ENCODE measurements around the gene NR3C2.
"Not testable (repeated sequence)": the region's sequence is repeated elsewhere in the genome, so short reads cannot be mapped to it uniquely, and the experiment has no call there.

The NR3C2 gene

DNA sequence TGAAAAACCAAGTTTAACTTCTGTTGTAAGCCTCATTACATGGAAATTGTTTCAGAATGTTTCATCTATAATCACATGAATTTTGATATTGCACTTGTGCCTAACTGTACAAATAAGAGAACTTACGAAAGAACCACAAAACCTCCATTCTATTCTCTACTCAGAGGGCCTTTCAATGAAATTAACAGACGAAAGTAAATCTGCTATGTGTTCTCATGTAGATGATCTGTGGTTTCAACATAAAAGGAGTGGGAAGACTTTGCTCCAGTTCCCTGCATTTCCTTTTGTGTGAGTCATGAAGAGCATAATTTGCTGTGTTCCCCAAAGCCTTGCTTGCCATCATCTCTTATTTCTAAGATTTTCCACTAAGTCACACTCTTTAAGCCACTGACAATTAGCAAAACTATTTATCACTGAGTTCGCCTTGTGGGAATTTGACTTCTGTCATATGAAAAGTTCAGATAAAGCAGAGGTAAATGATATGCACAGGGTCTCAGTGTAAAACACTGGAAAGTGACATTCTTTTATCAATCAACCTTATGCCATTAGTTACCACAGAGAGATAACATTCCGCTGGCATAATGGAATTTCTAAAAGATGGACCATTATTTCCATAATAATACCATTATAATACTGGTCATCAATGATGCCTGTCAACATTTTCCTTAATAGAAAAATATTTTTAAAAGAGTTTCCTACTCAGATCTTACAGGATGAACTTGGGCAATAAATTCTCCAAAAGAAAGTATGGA lies 329.8 kb downstream of the NR3C2 start:
- no peak for DNase-seq (ENCODE audit: low spot score)

DNA sequence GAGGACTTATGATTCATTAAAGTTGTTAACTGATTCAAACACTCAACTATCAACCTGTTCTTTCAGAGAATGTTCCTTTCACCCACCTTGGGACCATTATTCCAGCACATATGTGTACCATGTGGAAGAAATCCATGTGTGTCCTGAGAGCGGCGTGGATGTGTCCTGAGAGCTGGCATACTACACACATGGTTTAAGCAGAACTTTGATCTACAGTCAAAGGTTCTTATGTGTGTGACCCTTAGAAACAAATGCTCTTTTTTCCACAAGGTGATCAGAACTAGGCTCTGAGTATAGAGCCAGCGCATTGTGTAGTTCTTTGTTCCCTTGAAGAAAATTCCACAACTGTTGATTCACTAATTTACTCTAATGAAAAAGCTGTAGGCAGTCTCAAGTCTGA lies 332.0 kb downstream of the NR3C2 start:
- no peak for DNase-seq (ENCODE audit: low spot score)

DNA sequence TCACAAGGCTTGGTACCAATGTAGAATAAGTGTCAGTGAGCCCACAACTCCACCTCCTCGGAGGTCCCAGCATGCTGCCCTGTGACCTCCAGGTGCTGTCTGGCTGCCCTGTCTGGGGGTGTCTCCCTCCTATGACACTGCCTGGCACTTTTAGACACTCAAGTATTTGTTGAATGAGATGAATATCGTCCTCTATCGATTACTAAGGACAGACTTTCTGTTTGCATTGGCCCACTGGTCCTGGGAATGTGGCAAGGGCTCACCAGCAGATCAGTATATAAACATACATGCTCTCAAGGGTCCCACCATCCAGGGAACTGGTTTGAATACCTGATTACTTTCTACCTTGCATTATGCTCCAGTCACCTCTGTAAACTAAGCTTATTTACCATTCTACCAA lies 333.0 kb downstream of the NR3C2 start:
- no peak for DNase-seq (ENCODE audit: low spot score)

DNA sequence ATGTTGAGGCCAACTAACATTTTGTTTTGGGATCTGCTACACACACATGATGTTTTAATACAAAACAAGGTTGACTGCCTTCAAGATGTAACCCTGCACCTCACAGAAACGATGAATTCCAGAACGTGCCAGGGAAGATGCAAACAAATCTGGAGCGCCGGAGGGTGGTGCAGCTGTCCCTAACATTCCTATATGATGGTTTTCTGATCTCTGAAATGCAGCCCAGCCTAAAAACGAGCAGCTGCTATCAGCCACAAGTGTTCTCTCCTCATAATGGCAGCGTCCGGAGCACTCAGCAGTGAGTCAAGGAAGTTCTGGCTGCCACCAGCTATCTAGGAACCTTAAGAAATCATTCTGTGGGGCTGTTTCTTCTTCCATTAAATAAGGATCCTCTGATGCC lies 333.4 kb downstream of the NR3C2 start:
- DNase-seq (ENCODE audit: low spot score) = no peak

DNA sequence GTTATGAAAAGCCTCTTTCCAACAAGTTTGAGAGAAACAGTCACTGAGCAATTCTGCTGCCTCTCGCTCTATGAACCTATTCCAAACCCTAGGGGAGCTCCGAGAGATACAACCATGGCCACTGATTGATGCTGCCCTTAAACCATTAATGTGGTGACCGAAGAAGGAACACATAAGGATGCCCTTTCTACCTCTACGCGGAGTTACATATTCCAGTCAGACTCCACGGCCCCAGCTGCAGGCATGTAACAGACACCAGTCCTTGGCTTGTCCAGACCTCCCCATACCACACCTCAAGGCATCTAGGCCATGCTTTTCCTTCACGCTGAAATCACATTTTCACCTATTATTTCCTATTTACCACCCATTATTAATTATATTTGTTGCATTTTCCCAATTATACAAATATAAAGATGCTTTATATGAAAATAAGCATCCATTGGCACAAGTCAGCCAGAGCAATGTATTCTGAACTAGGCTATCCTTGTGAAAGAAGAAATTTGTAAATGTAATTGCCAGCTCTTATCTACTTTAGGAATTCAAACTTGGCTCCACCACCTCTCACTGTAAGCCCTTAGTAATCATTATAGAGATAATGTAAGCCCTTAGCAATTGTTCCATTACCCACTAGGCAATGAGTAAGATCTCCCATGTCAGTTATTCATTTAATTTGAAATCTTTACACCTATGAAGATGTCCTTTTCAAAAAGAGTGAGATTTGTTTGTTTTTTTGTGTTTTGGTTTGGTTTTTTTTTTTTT lies 338.4 kb downstream of the NR3C2 start:
- no peak for DNase-seq (ENCODE audit: low spot score)

DNA sequence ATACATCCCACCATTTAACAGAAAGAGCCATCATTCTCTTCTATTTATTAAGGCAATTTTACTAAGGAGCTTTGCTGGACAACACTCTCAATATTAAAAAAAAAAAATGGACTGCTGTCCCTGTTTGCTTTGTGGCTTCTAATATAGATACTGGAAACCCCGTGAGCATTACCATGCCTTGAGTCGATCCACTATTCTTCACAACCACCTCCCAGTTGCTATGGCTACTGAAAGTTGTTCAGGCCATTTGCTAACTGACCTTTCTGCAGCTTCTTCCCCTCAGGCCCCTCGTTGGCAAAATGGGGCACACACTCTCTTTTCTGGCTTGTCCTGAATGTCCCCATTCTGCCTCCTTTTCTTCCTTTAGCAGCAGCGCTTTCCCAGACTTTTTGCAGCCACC lies 340.4 kb downstream of the NR3C2 start:
- no peak for DNase-seq (ENCODE audit: low spot score)

DNA sequence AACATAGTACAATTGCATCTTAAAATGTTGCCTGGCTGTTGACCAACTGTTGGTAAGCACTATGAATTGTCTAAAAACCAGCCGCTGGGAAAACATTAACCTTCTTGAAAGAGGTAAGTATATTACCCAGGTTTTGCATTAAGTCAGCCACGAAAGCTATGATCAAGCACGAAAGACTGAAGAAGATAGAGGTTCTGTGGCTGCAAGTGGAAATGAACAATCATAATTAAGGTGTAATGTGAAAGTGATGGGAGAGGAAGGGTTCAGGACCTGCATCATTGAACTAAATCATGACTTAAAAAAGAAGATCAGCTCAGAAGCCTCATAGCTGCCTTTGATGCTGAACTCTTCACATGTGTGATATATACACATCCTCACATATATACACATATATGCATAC lies 341.0 kb downstream of the NR3C2 start:
- no peak for DNase-seq (ENCODE audit: low spot score)

DNA sequence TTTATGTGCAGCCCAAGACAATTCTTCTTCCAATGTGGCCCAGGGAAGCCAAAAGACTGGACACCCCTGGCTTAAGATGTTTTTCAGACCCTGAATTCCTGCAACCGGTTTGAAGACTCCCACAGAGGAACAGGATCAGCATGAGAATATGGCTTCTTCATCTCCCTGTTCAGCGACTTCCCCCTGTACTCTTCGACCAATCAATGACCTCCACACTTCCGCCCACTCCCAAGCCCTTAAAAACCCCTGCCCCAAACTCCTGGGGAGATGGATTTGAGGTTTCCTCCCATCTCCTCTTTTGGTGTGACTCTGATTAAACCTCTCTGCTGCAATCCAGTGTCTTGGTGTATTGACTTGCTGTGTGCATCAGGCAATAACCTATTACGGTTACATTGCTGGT lies 344.4 kb downstream of the NR3C2 start:
- DNase-seq (ENCODE audit: low spot score) = no peak

DNA sequence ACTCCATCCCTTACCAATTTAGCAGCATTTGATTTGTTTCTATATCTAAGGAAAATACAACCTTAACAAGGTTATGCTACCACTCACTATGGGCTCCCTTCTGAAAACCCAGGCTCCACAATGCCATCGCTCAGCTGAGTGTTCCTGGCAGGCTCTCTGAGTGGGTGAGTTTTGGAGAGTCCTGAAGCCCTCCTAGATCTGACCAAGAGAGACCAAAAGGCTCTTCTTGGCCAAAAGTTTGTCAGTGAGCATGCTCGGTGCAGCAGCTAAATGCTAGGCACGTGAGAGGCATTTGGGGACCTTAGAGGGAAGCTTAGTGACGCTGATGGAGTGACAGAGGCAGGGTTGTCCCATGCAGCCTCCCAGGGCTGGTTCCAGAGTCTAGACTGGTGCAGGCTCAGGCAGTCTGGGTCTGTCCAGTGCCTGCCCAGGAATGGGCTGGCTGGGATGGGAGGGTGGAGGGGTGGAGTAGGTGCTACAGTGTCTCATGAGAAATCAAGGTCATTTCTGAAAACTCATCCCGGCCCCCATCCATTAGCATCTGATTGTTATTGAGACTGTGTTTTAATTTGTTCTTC lies 346.8 kb downstream of the NR3C2 start:
- DNase-seq (ENCODE audit: low spot score) = no peak

DNA sequence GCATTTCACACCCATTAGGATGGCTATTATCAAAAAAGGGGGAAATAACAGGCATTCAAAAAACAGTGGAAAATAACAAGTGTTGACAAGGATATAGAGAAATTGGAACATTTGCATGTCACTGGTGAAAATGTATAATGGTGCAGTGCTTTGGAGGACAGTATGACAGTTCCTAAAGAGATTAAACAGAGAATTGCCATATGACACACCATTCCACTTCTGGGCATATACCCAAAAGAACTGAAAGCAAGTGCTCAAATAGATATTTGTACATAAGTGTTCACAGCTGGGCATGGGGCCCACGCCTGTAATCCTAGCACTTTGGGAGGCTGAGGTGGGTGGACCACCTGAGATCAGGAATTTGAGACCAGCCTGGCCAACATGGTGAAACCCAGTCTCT lies 348.1 kb downstream of the NR3C2 start:
- no peak for DNase-seq (ENCODE audit: low spot score)

DNA sequence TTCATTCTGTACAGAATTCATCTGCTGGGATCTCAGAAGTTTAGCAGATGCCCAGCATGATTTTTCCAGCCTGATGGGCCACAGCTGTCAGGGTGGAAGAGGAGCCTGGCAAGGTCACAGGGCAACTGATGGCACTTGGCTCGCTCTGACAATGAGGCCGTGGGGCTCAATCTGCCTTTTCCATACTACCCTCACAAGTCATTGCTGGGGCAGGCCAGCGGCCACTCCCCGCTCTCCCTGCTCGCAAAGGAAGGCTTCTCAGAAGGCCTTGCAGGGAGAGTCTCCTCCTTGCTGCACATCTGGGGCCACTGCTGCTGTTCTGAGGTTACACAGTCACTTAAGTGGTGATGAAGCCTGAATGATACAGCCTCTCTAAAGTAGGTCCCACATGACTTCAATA lies 349.1 kb downstream of the NR3C2 start:
- no peak for DNase-seq (ENCODE audit: low spot score)

DNA sequence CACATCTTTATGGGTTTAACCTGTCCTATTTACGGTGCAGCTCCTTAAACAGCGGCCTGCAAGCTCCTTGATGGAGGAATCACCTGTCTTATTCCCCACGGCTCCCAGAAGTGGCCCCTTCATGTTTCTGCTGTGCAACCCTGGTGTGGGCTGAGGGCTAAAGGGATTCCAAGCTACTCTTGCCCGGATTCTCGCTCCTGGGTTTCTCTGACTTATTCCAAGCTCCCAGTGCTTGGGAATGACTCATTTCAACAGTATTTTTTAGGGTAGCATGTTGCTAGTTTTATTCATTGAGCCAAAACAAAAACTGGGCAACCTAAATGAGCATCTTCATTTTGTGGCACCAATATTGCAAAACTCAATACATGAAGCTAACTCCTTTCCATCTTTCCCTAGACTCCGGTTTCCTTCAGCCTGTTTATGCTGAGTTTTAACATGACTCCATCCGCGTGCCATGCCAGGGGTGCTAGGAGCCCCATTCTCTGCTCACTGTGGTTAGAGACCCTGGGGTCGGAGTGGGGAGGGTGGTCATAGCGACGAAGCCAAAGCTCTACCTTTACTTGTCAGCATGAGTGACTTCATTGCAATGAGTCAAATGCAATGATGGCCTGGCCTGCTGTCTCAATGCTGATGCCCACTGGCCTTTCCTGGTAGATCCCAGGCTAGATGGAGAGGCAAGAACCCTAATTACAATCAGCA lies 349.7 kb downstream of the NR3C2 start:
- no peak for DNase-seq (ENCODE audit: low spot score)

DNA sequence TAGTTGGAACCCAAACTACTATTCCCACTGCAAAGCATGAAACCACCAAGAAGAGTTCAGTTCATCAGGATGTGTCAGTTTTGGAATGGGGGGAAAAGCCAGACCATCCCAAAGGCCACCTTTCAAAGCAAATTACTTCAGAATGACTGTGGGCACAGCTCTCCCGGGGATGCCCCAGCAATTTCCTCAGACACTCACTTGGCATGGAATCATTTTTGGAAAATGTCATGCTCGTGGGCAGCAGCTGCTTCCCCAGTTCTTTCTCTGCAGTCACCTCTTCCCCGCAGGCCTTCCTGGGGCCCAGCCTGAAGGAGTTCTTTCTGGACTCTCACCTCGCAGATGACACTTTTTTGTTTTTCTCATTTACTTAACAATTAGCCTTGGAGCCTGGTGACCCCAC lies 350.3 kb downstream of the NR3C2 start:
- DNase-seq (ENCODE audit: low spot score) = no peak

DNA sequence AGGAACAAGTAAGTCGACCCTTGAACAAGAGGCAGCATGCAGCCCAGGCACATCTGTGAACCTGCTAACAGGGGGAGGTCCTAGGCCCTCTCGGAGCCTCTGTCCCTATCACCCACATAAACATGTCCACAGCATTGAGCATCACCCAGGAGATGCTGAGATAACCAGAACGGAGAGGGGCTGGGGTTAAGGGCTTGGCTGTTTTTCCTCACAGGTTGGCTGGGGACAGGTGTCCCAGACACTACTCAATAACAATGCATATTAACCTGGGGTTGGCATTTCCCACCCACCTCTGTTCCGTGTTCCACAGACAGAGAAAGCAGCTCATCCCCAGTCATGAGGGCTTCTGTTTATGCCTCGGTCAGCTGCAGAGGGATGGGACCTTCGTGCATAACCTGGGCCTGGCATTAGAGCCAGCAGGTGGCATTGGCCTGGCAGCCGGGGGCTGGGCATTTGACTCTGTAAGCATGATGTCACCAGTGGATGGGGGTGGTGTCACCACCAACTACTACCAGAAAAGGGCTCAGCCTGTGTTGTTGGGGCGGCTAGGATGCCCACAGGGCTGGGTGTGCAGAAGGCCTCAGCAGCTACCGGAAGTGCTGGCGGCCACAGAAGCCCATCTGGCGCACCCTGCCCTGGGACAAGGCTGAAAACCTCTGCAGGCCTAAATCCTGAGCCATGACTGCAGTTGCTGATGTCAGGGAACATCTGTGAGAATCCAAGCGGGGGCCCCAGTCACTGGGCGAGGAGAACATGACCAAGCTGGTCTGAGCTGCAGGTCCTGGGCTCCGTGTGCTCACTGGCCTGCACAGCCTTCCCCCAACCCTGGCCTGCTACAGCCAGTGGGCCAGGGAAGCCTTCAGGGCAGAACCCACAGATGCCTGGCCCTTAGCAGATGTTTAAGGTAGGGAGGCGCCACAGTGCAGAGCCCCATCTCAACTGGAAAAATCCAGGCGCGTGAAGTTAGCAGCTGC lies 351.4 kb downstream of the NR3C2 start:
- no peak for DNase-seq (ENCODE audit: low spot score)

DNA sequence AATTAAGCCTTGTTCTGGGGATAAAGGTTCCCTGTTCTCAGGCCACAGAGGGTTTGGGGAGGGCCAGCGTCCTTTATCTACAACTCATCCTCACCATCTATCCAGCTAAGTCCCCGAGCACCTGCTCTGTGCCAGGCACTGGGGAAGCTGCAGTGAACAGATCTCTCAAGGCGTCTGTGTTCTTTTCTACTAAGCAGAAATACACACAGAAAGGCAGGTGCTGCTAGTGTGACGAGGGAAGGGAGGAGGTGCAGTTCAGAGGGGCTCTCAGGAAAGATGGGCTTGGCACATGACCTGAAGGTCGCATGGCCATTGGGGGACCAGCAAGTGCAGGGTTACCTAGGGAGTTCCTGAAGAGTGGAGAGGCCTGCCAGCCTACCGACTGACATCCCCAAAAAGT lies 352.2 kb downstream of the NR3C2 start:
- DNase-seq (ENCODE audit: low spot score) = no peak

DNA sequence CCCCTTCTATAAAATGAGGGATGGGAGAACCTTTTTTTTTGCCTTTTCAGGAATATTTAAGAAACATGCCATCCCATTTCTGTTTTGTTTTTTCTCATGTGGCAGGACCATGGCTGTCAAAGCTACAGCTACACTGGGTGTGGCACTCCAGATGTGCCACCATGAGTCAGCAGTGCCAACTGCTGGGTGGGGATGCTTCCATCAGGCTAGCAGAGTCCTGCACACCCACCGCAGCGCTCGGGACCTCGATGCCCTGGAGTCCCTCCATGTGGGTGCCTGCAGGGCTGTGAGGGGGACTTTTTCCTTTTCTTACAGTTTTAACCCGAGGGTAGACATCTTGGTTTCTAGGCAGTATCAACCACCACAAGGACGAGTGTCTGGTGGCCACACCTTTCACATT lies 352.6 kb downstream of the NR3C2 start:
- DNase-seq (ENCODE audit: low spot score) = no peak

DNA sequence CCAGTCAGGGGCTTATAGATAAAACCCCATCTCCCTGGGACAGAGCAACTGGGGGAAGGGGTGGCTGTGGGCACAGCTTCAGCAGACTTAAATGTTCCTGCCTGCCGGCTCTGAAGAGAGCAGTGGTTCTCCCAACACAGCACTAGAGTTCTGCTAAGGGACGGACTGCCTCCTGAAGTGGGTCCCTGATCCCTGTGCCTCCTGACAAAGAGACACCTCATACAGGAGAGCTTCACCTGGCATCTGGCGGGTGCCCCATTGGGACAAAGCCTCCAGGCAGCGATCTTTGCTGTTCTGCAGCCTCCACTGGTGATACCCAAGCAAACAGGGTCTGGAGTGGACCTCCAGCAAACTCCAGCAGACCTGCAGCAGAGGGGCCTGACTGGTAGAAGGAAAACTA lies 359.1 kb downstream of the NR3C2 start:
- DNase-seq (ENCODE audit: low spot score) = not testable (repeated sequence)

DNA sequence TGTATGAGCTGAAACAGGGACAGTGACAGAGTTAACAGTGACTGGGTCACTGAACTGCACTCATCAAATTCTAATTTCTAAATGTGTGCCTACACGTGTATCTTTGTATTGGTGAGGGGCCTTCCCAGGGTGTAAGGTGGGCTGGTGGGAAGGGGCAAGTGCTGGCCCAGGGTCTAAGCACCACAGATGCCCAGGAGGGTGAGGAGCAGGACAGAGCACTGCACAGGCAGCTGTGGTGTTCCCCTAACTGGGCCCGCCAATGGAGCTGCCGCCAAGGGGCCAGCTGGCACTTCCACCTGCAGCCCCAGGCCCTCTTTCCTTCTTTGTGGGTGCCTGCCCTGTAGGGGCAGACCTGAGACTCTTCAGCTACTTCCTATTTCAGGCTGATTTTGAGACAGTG lies 360.5 kb downstream of the NR3C2 start:
- no peak for DNase-seq (ENCODE audit: low spot score)

DNA sequence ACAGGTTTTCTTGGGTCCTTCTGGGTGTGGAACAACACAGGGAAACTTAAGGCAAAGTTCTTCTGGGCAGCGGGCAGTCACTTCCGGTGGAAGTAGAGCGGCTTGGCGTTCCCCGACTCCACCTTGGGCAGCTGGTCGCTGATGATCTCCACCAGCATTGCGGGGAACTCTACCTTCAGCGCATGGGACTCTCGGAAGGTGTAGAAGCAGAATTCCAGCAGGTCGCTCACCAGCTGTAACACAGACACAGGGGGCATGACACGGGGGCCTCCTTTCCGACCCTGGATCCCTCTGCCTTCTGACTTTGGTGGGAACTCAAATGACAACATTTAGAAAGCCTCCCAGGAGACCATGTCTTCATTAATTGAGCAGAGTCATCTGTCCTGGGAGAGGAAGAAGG lies 360.9 kb downstream of the NR3C2 start:
- DNase-seq (ENCODE audit: low spot score) = no peak

DNA sequence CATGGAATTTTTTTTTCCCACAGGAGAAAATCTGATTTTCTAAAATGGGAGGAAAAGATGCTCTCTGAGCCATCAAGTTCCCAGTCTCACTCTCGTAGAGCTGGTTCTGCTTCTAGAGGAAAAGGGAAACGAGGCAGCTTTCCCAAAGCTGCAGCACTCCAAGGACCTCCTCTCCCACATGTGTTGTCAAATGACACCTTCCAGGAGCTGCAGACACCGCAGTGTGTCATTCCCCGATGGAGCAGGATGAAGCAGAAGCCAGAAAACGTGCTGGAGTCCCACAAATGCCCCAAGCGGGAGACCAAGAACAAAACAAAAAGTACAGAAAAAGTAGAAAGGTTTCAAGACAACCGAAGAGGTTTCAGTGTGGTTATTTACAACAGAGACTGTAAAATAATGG lies 362.3 kb downstream of the NR3C2 start:
- no peak for DNase-seq (ENCODE audit: low spot score)

DNA sequence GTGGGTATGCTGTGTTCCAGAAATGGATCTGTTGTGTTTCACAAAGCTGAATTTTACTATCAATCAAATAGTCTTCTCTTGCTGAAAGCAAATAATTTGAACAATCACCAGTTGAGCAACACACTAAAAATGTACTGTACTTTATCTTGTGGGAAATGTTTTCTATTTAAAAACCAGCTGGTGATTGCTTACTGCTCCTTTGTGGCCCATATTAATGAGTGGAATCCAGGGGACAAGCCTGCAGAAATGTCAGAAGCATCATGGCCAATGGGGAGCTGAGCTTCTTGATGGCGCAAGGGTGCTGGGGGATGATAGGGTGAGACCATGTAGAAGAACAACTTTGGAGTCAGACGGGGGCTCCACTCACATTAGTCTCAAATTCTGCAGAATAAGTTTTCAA lies 364.2 kb downstream of the NR3C2 start:
- no peak for DNase-seq (ENCODE audit: low spot score)

DNA sequence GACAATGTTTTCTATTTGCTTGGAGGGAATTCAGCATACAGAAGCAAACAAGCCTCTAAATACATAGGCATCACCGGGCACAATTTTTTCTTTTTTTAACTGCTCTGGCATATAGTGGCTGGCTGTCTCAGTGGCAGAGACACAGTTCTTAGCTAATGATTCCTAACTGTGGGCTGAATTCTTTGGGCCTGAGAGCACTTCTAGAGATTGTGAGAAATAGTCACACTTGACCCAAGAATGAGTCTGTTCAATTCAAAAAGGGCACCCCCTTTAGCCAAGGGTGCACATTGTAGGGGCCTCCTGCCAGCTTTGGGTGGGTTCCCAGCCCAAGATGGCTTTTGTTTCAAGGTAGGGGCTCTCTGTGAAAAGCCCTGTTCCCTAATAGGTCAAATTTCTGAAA lies 364.6 kb downstream of the NR3C2 start:
- no peak for DNase-seq (ENCODE audit: low spot score)

Data from CD4-positive, alpha-beta T cell treated with Interleukin-6 at 100 ng/mL for 8 hours (primary cell).